ENCODE data around the gene FAT1. TPM values are rescaled to one million over a fixed set of nuclear protein-coding genes. Genes with fewer than 3 reads are reported as not detected.

Gene FAT1
- total RNA-seq, 4 donors from 2014 or later = 2.3 to 9.7 (median 4.8) TPM

GRCh38 chr4:186537843-186538521, 185.7 kb downstream of the FAT1 start:
- Histone ChIP-seq H3K36me3 (no peaks in the 10 kb centered on the region), H3K27ac (no peak overlapping the region), H3K4me3 (no peak overlapping the region), H3K9me3 (no peaks in the 10 kb centered on the region), H3K4me1 (no peaks in the 10 kb centered on the region), H3K27me3 (no peaks in the 10 kb centered on the region)
- in situ Hi-C loops (cut with MboI; ENCODE audit: low sequenced_read_pairs in 4 of 4) = no loop called here
- DNase-seq (no peak), ATAC-seq (no peak)
- intact Hi-C loops (cut with DNase I; ENCODE audit: low total_unique reads) = no loop called here
- TF ChIP-seq CTCF (IDR thresholded peaks at IDR 0.05 in 4 of 5, conservative IDR thresholded peaks at IDR 0.05 in 1 of 5) (no peak), POLR2A (IDR thresholded peaks at IDR 0.05) (no peak)

Other genes starting within 250 kb of the FAT1 start
- not detected for gene MTNR1A, start 168.3 kb downstream of the FAT1 start, total RNA-seq

Measured in gastrocnemius medialis (tissue), 4 donors.